GM12874 (cell line): ENCODE data around the gene SAMD4A.

ENCODE experiments used
- TF ChIP-seq, protein P1 (sequence below): IDR thresholded peaks from 2 replicates; pipeline ENCODE4 v1.5.1; 2011; ENCODE audit warnings: low read depth, mild to moderate bottlenecking, control low read depth, low read length, moderate library complexity; ENCODE audit not compliant: insufficient read depth

SAMD4A gene

DNA sequence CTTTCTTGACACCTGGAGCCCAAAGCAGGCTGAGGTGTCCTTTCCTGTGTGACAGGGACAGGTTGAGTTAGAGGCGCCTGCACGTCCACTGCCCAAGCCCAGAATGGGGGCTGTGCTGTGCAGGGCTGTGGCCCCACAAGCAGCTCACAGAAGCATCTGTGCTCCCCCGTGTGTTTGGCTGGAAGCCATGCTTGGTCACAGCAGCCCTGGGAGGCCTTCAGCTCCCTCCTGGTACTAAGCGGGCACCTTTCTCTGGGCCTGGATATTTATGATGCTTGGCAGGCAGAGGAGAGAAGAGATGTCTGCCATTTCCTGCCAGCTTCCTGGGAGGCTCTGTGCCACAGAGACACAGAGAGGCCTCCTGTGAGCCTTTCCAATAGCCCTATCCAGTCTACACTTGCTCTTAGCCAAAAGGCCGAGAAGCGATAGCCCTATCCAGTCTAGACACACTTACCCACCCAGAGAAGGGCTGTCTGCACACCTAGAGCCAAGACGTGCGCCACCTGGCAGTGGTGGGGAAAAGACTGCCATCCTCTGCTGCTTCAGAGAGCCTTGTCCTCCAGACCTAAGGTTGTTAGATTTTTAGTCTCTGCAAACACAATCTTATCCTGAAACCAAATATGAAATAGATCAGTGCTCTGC is 218.3 kb downstream of the SAMD4A start:
- TF ChIP-seq, protein P1, sequence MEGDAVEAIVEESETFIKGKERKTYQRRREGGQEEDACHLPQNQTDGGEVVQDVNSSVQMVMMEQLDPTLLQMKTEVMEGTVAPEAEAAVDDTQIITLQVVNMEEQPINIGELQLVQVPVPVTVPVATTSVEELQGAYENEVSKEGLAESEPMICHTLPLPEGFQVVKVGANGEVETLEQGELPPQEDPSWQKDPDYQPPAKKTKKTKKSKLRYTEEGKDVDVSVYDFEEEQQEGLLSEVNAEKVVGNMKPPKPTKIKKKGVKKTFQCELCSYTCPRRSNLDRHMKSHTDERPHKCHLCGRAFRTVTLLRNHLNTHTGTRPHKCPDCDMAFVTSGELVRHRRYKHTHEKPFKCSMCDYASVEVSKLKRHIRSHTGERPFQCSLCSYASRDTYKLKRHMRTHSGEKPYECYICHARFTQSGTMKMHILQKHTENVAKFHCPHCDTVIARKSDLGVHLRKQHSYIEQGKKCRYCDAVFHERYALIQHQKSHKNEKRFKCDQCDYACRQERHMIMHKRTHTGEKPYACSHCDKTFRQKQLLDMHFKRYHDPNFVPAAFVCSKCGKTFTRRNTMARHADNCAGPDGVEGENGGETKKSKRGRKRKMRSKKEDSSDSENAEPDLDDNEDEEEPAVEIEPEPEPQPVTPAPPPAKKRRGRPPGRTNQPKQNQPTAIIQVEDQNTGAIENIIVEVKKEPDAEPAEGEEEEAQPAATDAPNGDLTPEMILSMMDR = no peak

DNA sequence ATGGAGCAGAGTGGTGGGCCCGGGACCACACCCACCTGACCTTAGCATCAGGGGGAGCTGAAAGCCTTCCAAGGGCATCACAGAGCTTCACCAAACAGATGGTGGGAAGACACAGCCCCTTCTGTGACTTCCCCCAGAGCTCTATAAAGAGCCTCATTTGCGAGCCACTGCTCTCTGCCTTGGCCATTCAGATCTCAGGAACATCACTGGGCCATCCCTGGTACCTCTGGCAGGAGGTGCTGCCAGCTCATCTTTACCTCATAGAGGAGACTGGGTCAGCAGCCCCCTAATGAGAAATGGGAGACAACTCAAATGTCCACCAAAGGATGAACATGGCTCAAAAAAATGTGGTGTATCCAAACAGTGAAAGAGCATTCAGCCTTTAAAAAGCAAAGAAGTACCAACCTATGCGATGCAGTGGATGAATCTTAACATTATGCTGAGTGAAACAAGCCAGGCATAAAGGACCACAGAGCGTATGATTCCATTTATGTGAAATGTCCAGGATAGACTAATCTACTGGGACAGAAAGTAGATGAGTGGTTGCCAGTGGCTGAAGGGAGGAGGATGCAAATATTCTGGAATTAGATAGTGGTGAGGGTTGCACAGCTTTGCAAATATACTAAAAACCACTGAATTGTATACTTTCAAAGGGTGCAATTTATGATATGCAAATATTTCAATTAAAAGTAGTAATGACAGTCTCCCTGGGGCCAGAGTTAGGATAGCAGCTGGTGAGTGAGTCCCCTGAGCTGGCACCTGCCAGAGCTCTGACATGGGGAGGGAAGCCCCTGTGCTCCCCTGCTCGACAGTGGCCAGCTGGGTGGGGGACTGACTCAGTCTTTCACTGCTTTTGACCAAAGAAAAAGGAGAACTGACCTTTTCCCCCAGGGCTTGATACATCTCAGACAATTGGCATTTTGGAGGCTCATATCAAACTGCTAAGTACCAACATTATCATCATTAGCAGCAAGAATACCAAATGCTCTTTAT is 219.1 kb downstream of the SAMD4A start:
- TF ChIP-seq, protein P1 = no peak

DNA sequence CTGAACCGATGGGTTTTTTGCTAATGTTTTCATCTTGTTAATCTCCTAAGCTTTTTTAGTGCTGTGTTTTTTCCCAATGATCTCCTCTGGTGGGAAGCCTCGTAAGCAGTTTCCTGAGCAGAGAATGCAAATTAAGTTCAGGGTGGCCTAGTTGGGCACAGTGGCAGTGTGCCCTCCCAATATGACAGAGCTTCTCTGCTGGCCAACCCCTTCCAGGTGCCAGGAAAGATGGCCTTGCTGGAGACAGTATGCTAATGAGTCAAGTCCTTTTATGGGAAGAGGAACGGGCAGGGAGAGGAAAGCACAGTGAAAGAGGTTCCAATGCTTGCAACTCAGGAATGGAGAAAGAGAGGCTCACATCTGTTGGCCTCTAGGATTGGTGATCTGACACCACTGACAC is 219.9 kb downstream of the SAMD4A start:
- TF ChIP-seq, protein P1 = no peak

DNA sequence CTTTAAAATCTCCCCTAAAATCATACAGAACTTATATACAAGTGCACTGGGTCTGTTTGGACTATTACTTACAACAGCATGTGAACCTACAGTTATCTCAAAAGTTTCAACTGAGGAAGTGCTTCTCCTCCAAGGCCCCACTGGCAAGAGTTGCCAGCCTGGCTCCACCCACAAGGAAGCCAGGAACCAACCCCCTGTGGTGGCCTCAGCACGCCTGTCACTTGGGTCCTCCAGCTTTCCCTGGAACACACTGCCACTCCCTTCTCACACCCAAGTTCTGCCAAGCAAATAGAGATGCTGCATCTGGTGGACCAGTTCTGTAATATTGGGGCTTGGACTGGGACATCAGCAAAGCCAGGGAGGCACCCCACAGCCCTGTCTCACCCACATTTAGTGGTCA is 220.3 kb downstream of the SAMD4A start:
- TF ChIP-seq, protein P1 = no peak

DNA sequence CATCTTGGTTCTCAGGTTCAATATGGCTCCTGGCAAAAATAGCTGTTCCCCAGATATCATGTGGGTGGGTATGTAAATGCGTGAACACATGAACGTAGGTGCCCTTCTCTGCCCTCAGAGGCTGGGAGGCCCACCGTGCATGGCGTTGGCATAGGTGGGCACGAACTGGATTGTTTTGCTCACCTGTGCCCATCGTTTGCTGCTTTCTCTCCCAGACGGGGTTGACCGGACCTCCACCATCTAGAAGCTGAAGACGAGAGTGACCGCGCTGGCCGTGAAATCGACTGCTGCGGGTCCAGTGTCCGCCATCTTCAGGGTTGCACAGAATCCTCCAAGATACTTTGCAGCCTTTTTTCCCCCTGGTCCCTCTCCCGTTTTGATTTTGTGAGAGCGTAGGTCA is 221.8 kb downstream of the SAMD4A start:
- TF ChIP-seq, protein P1 = no peak

DNA sequence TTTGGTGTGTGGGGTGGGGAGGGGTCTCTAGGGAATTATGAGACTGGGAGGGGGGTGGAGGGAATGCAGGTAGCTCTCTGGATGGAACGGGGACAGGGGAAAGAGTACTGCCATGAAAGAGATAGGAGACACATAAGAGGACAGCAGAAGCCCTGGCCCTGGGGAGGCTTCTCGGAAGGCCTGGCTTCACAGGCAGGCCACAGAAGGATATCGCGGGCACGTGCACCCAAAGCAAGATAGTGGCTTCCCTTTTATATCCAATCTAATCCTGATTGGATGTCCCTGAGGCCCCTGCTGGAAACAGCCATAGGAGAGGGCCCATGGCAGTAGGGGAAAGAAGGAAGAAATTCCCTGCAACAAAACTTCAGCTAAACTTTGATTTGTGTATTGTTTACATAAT is 222.2 kb downstream of the SAMD4A start:
- TF ChIP-seq, protein P1 = no peak

DNA sequence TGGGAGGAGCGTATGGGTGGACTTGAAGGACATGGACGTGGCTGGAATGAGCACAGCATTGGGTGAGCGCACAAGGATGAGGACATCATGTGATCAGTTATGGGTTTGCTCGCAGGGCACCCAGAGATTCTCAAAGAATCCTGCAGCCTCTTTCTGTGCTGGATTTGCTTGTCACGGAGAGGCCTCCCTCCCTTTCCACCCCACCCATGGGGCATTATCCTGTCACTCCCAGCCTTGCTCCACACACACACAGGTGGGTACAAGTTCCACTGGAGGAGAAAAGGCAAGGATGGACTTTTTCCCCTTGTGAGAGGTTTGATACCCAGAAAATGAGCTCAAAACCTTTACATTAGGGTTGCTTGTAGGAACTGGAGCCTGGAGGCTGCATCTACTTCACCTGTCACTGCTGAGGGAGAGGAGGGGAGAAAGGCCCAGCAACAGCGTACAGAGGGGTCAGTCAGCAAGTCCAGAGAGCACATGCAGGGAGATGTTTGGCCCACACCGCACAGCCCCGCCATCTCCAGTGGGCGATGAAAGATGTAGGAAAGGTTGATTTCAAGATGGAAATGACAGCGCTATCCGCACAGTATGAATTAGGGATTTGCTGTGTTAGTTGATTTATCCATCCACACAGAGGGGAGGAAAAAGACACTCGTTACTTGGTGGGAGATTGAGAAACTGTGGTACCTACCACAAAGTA is 223.0 kb downstream of the SAMD4A start:
- TF ChIP-seq, protein P1 = no peak
